ENCODE data around the gene OR10A7.

OR10A7 gene

DNA sequence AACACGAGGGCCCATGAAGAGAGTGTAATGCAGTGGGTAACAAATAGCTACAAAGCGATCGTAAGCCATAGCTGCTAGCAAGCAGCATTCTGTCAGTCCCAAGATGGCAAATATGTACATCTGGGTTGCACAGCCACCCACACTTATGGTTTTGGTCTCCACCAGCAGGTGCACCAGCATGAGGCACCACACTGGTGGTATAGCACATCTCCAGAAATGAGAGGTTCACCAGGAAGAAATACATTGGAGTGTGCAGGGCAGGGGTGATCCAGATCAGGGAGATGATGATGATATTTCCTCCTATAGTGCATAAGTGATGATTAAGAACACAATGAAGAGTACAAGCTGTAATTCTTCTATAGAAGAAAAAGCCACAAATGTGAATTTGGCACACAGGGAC, 26.4 kb upstream of the OR10A7 start:
- TF ChIP-seq, protein P1, sequence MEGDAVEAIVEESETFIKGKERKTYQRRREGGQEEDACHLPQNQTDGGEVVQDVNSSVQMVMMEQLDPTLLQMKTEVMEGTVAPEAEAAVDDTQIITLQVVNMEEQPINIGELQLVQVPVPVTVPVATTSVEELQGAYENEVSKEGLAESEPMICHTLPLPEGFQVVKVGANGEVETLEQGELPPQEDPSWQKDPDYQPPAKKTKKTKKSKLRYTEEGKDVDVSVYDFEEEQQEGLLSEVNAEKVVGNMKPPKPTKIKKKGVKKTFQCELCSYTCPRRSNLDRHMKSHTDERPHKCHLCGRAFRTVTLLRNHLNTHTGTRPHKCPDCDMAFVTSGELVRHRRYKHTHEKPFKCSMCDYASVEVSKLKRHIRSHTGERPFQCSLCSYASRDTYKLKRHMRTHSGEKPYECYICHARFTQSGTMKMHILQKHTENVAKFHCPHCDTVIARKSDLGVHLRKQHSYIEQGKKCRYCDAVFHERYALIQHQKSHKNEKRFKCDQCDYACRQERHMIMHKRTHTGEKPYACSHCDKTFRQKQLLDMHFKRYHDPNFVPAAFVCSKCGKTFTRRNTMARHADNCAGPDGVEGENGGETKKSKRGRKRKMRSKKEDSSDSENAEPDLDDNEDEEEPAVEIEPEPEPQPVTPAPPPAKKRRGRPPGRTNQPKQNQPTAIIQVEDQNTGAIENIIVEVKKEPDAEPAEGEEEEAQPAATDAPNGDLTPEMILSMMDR (IDR thresholded peaks at IDR 0.05; ENCODE audit: low read depth, low read length, missing control alignments), result no peak

DNA sequence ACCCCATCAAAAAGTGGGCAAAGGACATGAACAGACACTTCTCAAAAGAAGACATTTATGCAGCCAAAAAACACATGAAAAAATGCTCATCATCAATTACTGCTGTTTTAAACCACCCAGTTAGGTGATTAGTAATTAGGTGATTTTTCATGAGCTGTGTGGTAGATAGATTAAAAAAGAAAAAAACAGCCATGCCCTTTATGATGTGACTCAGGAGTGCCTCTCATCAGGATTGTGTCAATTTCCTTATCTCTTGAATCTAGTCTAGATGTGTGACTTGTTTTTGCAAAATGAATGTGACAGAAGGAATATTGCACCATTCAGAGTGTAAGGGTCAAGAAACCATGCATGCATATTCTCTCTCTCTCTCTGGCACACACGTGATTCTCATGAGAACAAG, 5.7 kb downstream of the OR10A7 start:
- TF ChIP-seq, protein P1 (IDR thresholded peaks at IDR 0.05; ENCODE audit: low read depth, low read length, missing control alignments), result no peak
- no peak overlapping the region for H3K4me3 ChIP-seq (ENCODE audit: low read depth, low read length)
- DNase-seq (ENCODE audit: low read depth), result no peak

More for the DNA sequence above, 26.4 kb upstream of the OR10A7 start:
- no peak for DNase-seq (ENCODE audit: low read depth)
- H3K4me3 ChIP-seq (ENCODE audit: low read depth, low read length), result no peak overlapping the region

DNA sequence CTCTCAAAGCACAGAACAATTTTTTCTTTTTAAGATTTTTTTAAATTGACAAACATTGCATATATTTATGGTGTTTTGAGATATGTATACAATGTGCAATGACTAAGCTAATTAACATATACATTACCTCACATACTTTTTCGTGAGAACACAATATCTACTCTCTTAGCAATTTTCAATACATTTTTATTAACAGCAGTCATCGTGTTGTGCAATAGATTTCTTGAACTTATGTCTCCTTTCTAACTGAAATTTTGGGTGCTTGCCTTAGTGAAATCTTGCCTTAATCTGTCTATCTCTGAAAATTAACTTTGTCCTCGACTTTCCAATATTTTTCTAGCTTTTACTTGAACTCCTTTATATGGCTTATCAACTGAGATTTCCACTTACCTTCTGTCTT, 6.8 kb downstream of the OR10A7 start:
- no peak overlapping the region for H3K4me3 ChIP-seq (ENCODE audit: low read depth, low read length)
- DNase-seq (ENCODE audit: low read depth), result no peak
- TF ChIP-seq, protein P1 (IDR thresholded peaks at IDR 0.05; ENCODE audit: low read depth, low read length, missing control alignments), result no peak

DNA sequence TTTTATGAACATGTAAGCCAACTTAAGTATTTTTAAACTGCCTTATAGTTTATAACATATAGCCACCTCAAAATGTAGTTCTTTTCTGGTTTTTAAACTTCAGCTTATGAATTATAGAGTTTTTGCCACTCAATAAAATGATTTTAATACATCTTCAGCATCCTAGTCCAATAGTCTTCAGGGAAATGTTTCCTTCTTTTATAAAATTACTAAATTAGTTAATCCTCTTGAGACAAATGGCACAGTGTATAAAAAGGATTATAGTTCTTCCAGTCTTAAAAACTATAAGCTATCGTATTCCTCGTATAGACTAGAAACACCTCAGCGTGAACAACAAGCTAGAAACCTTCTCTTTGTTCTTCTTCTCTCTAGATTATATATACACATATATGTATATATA, 23.5 kb downstream of the OR10A7 start, which contains the start of gene OR6C74:
OR6C74 (plus strand) TSS at position 301 of the 400 bp plus-strand sequence. CDS start 2,679 bp downstream, outside the sequence.
- H3K4me3 ChIP-seq (ENCODE audit: low read depth, low read length), result no peak within 1 kb of the TSS
- no peak for DNase-seq (ENCODE audit: low read depth)
- TF ChIP-seq, protein P1 (IDR thresholded peaks at IDR 0.05; ENCODE audit: low read depth, low read length, missing control alignments), result no peak

DNA sequence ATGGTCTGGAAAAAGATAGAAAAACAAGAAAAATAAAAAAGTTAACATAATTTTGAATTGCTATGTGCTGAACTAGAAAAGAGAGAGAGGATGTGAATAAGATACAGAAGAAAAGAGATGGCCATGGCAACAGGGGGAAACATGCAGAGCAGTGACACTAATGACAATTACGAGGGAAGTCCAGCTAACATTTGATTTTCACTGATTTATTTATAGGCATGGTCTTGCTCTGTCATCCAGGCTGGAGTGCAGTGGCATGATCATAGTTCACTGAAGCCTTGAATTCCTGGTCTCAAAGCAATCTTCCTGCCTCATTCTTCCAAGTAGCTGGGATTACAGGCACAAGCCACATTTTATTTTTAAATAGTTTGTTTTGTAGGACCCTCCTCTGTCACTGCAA, 25.3 kb downstream of the OR10A7 start:
- no peak overlapping the region for H3K4me3 ChIP-seq (ENCODE audit: low read depth, low read length)
- DNase-seq (ENCODE audit: low read depth), result no peak
- TF ChIP-seq, protein P1 (IDR thresholded peaks at IDR 0.05; ENCODE audit: low read depth, low read length, missing control alignments), result no peak

DNA sequence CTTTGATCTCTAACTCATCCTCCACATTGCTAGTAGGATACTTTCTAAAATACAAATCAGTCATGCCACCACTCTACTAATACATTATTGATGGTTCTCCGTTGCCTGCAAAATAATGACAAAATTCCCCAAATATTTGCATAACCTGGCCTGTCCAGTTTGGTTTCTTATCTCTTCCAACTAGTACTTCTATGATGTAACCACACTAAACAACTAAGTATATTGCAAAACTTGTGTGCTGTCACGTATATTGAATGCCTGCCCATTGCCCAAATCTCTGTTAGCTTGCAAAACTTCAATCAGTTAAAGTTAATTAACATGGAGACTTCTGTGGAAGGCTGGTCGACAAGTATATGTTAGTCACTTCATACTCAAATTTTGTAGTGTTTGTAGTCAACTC, 30.1 kb downstream of the OR10A7 start:
- no peak overlapping the region for H3K4me3 ChIP-seq (ENCODE audit: low read depth, low read length)
- TF ChIP-seq, protein P1 (IDR thresholded peaks at IDR 0.05; ENCODE audit: low read depth, low read length, missing control alignments), result no peak
- DNase-seq (ENCODE audit: low read depth), result no peak

DNA sequence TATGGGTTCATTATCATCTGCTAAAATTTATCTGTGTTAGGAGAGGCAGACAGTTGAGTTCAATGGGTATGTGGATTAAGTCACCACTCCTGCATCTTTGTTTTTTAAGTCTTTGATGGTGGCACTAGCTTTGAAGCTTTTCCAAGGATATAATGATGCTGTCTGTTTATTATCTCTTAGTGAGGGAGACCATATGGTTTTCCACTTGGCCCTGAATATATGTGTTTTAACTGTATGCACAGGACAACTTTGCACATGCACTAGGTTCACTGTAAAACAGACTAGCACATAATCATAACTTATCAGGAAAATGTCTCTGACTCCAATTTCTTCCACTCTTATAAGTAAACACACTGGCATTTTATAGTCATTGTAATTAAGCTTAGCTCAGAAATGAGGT, 32.5 kb downstream of the OR10A7 start:
- no peak for DNase-seq (ENCODE audit: low read depth)
- H3K4me3 ChIP-seq (ENCODE audit: low read depth, low read length), result no peak overlapping the region
- TF ChIP-seq, protein P1 (IDR thresholded peaks at IDR 0.05; ENCODE audit: low read depth, low read length, missing control alignments), result no peak
